ENCODE results near the gene PLEKHA1. TPM values are rescaled to one million over a fixed set of nuclear protein-coding genes. Genes with fewer than 3 reads are reported as not detected.

PLEKHA1 gene
- total and polyA plus RNA-seq, 2 donors (not counting 3 experiments of a cell fraction or from before 2014, with no cell fraction given): 21.6 to 58.8 TPM

DNA sequence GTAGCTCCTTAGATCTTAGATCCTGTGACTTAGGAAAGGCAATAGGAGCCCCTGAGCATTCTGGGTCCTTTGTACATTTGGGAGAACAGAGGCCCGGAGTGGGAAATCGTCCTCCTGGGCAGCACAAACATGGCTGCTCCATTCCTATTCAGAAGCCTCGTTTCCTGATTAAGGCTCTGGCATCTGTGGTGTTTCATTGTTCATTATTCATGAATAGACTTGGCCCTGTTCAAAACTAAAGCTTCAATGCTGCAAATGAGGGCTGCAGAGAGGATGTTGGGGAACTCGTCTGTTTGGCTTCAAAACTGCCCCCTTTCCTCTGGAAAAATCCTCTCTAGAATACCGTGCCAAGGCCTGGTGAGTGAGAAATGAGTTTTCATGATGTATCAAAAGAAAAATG, 83.4 kb downstream of the PLEKHA1 start:
- Histone ChIP-seq H3K79me2 (ENCODE audit: control insufficient read depth, insufficient read depth, low read length) (peaks cover 4% of the 10 kb centered on the region), H2AFZ (ENCODE audit: low read depth, low read length) (peak overlapping the region; percentile 63), H3K36me3 (ENCODE audit: control insufficient read depth in 2 of 2, extremely low read depth in 1 of 2, insufficient read depth in 2 of 2, low read length in 2 of 2) (no peaks in the 10 kb centered on the region), H3K9me3 (replicated peaks; ENCODE audit: control insufficient read depth, insufficient read depth, low read length) (no peaks in the 10 kb centered on the region), H3K9me1 (replicated peaks; ENCODE audit: control insufficient read depth, extremely low read depth, insufficient read depth, low read length) (no peaks in the 10 kb centered on the region), H4K20me1 (replicated peaks; ENCODE audit: control insufficient read depth, extremely low read depth, insufficient read depth, low read length) (no peaks in the 10 kb centered on the region), H3K27me3 (ENCODE audit: control insufficient read depth in 2 of 2, insufficient read depth in 2 of 2, low read length in 2 of 2) (no peaks in the 10 kb centered on the region), H3K4me3 (replicated peaks in 1 of 3; ENCODE audit: insufficient read depth in 1 of 3, low read depth in 1 of 3, low read length in 3 of 3) (no peak overlapping the region), H3K27ac (ENCODE audit: insufficient read depth, low read depth, low read length) (no peak overlapping the region), H3K4me2 (ENCODE audit: insufficient read depth, low read length) (no peak overlapping the region), H3K9ac (replicated peaks; ENCODE audit: extremely low read depth, insufficient read depth, low read length) (no peak overlapping the region), H3K4me1 (ENCODE audit: control insufficient read depth, extremely low read depth, insufficient read depth, low read length) (peaks cover 6% of the 10 kb centered on the region)
- no peak for FAIRE-seq
- DNase-seq (ENCODE audit: low read depth, low spot score): peak; percentile 31
- ChIA-PET CTCF (interaction anchor here (0.6 to 2.1 kb wide), 5 partner anchors 16 to 178 kb away, joined by 3 to 9 read pairs (median 3); no protein-coding TSS in a partner anchor), POLR2A (no interaction called here)
- dilution Hi-C loops (cut with MboI; ENCODE audit: extremely low pct_ligation_motif_present, low sequenced_read_pairs): no loop called here
- intact Hi-C loops (cut with micrococcal nuclease): no loop called here
- TF ChIP-seq, protein P1, sequence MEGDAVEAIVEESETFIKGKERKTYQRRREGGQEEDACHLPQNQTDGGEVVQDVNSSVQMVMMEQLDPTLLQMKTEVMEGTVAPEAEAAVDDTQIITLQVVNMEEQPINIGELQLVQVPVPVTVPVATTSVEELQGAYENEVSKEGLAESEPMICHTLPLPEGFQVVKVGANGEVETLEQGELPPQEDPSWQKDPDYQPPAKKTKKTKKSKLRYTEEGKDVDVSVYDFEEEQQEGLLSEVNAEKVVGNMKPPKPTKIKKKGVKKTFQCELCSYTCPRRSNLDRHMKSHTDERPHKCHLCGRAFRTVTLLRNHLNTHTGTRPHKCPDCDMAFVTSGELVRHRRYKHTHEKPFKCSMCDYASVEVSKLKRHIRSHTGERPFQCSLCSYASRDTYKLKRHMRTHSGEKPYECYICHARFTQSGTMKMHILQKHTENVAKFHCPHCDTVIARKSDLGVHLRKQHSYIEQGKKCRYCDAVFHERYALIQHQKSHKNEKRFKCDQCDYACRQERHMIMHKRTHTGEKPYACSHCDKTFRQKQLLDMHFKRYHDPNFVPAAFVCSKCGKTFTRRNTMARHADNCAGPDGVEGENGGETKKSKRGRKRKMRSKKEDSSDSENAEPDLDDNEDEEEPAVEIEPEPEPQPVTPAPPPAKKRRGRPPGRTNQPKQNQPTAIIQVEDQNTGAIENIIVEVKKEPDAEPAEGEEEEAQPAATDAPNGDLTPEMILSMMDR (IDR thresholded peaks at IDR 0.05; ENCODE audit: extremely low read depth in 1 of 2, insufficient read depth in 1 of 2, low read depth in 1 of 2, low read length in 2 of 2): no peak
- TF ChIP-seq, protein P2, sequence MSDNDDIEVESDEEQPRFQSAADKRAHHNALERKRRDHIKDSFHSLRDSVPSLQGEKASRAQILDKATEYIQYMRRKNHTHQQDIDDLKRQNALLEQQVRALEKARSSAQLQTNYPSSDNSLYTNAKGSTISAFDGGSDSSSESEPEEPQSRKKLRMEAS (IDR thresholded peaks at IDR 0.05; ENCODE audit: insufficient read depth, insufficient read length): no peak
- TF ChIP-seq POLR2A (IDR thresholded peaks at IDR 0.05; ENCODE audit: low read depth, low read length) (no peak), JUN (IDR thresholded peaks at IDR 0.05; ENCODE audit: borderline replicate concordance, insufficient read depth, insufficient read length, low read depth) (no peak), FOS (IDR thresholded peaks at IDR 0.05; ENCODE audit: borderline replicate concordance, insufficient read depth, low read length) (no peak), EZH2 (IDR thresholded peaks at IDR 0.05; ENCODE audit: borderline replicate concordance, low read depth, low read length, severe bottlenecking) (no peak)
- BruUV-seq (replicated peaks): no TSS peak
